Endothelial cell of umbilical vein (primary cell): ENCODE measurements around the gene DCPS. TPM values are rescaled to one million over a fixed set of nuclear protein-coding genes. Genes with fewer than 3 reads are reported as not detected.
"Not testable (repeated sequence)": the region's sequence is repeated elsewhere in the genome, so short reads cannot be mapped to it uniquely, and the experiment has no call there.

Source experiments
- BruUV-seq: library from RNA; stranded (reverse); fragments of 400-500 nt; replicated peaks from 2 replicates; lab custom pipeline; 2021; lab: Mats Ljungman, UMichigan
- CTCF ChIA-PET: fragments of 300-600, 350-600 bp; sonication (Branson Sonifier 250); formaldehyde crosslinking; loops from one replicate; lab custom pipeline; 2021; ENCODE audit warnings: antibody characterized with exemption, inconsistent platforms; lab: Charles Lee
- POLR2A ChIA-PET: fragments of 300-600, 350-600 bp; sonication (Branson Sonifier 250); formaldehyde crosslinking; loops from one replicate; lab custom pipeline; 2021; ENCODE audit warnings: antibody characterized with exemption, inconsistent platforms; lab: Charles Lee
- DNase-seq: peaks from one replicate; pipeline ENCODE4 v3.0.0-alpha.2; 2011; ENCODE audit warnings: low read depth, low spot score
- FAIRE-seq: peaks from 2 replicates; lab custom pipeline; 2011; peaks lifted over from hg19 to GRCh38; lab: Jason Lieb, UNC
- H2AFZ ChIP-seq: 2 replicates; pipeline ENCODE4 v1.6.0; 2012; ENCODE audit warnings: low read depth, low read length, control low read depth, inconsistent platforms
- H3K27ac ChIP-seq: 2 replicates; pipeline ENCODE4 v1.5.1; 2011; ENCODE audit warnings: low read depth, mild to moderate bottlenecking, control low read depth, low read length, moderate library complexity; ENCODE audit not compliant: insufficient read depth
- H3K27me3 ChIP-seq, 2 experiments: 2 replicates each; pipeline versions ENCODE4 v1.6.0 to v1.6.1; 2011; ENCODE audit warnings: low read length in 2 of 2, mixed read lengths in 1 of 2; ENCODE audit not compliant: control insufficient read depth in 2 of 2, insufficient read depth in 2 of 2
- H3K36me3 ChIP-seq, 2 experiments: 2 replicates in 1 of 2; 3 replicates in 1 of 2; pipeline ENCODE4 v1.5.1; 2011; ENCODE audit warnings: low read length in 2 of 2, mild to moderate bottlenecking in 1 of 2, moderate library complexity in 1 of 2; ENCODE audit not compliant: control insufficient read depth in 2 of 2, insufficient read depth in 2 of 2; ENCODE audit errors: extremely low read depth in 1 of 2
- H3K4me1 ChIP-seq: 3 replicates; pipeline ENCODE4 v1.5.1; 2011; ENCODE audit warnings: mild to moderate bottlenecking, low read length; ENCODE audit not compliant: control insufficient read depth, insufficient read depth; ENCODE audit errors: extremely low read depth
- H3K4me2 ChIP-seq: 2 replicates; pipeline ENCODE4 v1.6.1; 2011; ENCODE audit warnings: low read length, control low read depth, mixed read lengths; ENCODE audit not compliant: insufficient read depth
- H3K4me3 ChIP-seq, 3 experiments: fragments of 200-600 bp in 1 of 3; sonication (generic), shearing (Covaris generic) in 1 of 3; replicated peaks in 1 of 3; 2 replicates each; pipeline ENCODE4 v1.5.1; 2011 to 2016; ENCODE audit warnings: control low read depth in 3 of 3, low read length in 3 of 3, mild to moderate bottlenecking in 2 of 3, inconsistent platforms in 1 of 3, low read depth in 1 of 3, moderate library complexity in 1 of 3; ENCODE audit not compliant: insufficient read depth in 1 of 3
- H3K79me2 ChIP-seq: 2 replicates; pipeline ENCODE4 v1.6.0; 2012; ENCODE audit warnings: low read length, inconsistent platforms; ENCODE audit not compliant: control insufficient read depth, insufficient read depth
- H3K9ac ChIP-seq: replicated peaks from 2 replicates; pipeline ENCODE3; 2011; ENCODE audit warnings: low read length, control low read depth; ENCODE audit not compliant: insufficient read depth; ENCODE audit errors: extremely low read depth
- H3K9me1 ChIP-seq: replicated peaks from 3 replicates; pipeline ENCODE4 v1.6.0; 2011; ENCODE audit warnings: mild to moderate bottlenecking, low read length; ENCODE audit not compliant: control insufficient read depth, insufficient read depth; ENCODE audit errors: extremely low read depth
- H3K9me3 ChIP-seq: replicated peaks from 2 replicates; pipeline ENCODE4 v1.5.1; 2012; ENCODE audit warnings: low read length, inconsistent platforms; ENCODE audit not compliant: control insufficient read depth, insufficient read depth
- H4K20me1 ChIP-seq: replicated peaks from 2 replicates; pipeline ENCODE3; 2011; ENCODE audit warnings: mild to moderate bottlenecking, low read length; ENCODE audit not compliant: control insufficient read depth, insufficient read depth; ENCODE audit errors: extremely low read depth
- FOS ChIP-seq: IDR thresholded peaks from 2 replicates; pipeline ENCODE4 v1.6.1; 2011; ENCODE audit warnings: mild to moderate bottlenecking, low read length, moderate library complexity, borderline replicate concordance; ENCODE audit not compliant: insufficient read depth
- JUN ChIP-seq: IDR thresholded peaks from 2 replicates; pipeline ENCODE4 v1.6.1; 2011; ENCODE audit warnings: borderline replicate concordance, low read depth; ENCODE audit not compliant: insufficient read length, insufficient read depth
- MYC ChIP-seq: IDR thresholded peaks from one replicate; pipeline ENCODE4 v1.6.1; 2011; ENCODE audit warnings: mild to moderate bottlenecking, low read depth, low read length
- dilution Hi-C: fragments of 300-500 bp; cut with MboI; formaldehyde crosslinking; loops from one replicate; pipeline ENCODE4 v1.15.0; 2019; ENCODE audit warnings: low sequenced_read_pairs; ENCODE audit not compliant: extremely low pct_ligation_motif_present
- intact Hi-C: fragments of 100-400 bp; cut with micrococcal nuclease; formaldehyde crosslinking; loops from one replicate; pipeline ENCODE4 v1.10.0; 2022
- polyA plus RNA-seq, 4 experiments: library from polyadenylated mRNA; depleted of rRNA in 3 of 4; stranded (reverse) in 3 of 4; unstranded in 1 of 4; fragments of >200 nt; gene quantifications; 2 replicates each; pipeline versions ENCODE4 v1.2.1 to v1.2.3, GENCODE V29; 2011 to 2012; ENCODE audit warnings: missing spikeins in 1 of 4
- total RNA-seq: library from RNA; stranded (reverse); gene quantifications from 2 replicates; pipeline ENCODE4 v1.2.3, GENCODE V29; 2021
- TF ChIP-seq, protein P1 (sequence below), 2 donors: IDR thresholded peaks; 1 replicate in 1 of 2; 2 replicates in 1 of 2; pipeline ENCODE4 v1.5.1; 2011; ENCODE audit warnings: low read length in 2 of 2, mild to moderate bottlenecking in 2 of 2, moderate library complexity in 2 of 2, control low read depth in 1 of 2, inconsistent platforms in 1 of 2, low read depth in 1 of 2; ENCODE audit not compliant: insufficient read depth in 1 of 2; ENCODE audit errors: extremely low read depth in 1 of 2

Gene DCPS
- total and polyA plus RNA-seq, 2 donors (not counting 3 experiments of a cell fraction or from before 2014, with no cell fraction given): 19.6 to 36.0 TPM

DNA sequence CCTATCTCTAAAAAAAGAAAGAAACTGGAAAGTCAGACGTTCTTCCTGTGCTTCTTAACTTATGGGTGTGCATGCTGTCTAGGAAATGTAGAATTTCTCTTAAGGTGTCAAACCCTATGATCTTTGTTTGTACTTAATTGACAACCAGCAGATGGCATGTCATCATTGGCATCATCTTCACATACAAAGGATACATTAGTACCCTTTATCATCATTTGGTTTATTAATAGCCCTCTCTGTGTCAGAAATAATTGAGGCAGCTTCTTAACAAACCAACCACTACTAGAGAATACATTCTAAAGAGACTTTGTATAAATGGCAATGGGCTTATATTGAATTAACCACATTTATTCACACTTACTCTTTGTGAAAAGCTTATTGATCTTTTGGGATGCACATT, 49.0 kb upstream of the DCPS start:
- ChIA-PET CTCF (no interaction called here), POLR2A (no interaction called here)
- BruUV-seq: no TSS peak
- H4K20me1 ChIP-seq: no peaks in the 10 kb centered on the region
- H3K4me2 ChIP-seq: no peak overlapping the region
- dilution Hi-C loops (no loop called here), intact Hi-C loops (no loop called here)
- H3K79me2 ChIP-seq: no peaks in the 10 kb centered on the region
- no peaks in the 10 kb centered on the region for H3K4me1 ChIP-seq
- TF ChIP-seq MYC (no peak), JUN (no peak), FOS (no peak)
- TF ChIP-seq, protein P1, sequence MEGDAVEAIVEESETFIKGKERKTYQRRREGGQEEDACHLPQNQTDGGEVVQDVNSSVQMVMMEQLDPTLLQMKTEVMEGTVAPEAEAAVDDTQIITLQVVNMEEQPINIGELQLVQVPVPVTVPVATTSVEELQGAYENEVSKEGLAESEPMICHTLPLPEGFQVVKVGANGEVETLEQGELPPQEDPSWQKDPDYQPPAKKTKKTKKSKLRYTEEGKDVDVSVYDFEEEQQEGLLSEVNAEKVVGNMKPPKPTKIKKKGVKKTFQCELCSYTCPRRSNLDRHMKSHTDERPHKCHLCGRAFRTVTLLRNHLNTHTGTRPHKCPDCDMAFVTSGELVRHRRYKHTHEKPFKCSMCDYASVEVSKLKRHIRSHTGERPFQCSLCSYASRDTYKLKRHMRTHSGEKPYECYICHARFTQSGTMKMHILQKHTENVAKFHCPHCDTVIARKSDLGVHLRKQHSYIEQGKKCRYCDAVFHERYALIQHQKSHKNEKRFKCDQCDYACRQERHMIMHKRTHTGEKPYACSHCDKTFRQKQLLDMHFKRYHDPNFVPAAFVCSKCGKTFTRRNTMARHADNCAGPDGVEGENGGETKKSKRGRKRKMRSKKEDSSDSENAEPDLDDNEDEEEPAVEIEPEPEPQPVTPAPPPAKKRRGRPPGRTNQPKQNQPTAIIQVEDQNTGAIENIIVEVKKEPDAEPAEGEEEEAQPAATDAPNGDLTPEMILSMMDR (IDR thresholded peaks at IDR 0.05; ENCODE audit: extremely low read depth in 1 of 2, insufficient read depth in 1 of 2, low read depth in 1 of 2, low read length in 2 of 2): no peak
- H3K9ac ChIP-seq: no peak overlapping the region
- no peak overlapping the region for H2AFZ ChIP-seq
- DNase-seq: no peak
- peaks cover 10 to 16% of the 10 kb centered on the region in 2 experiments for H3K36me3 ChIP-seq
- H3K27ac ChIP-seq: no peak overlapping the region
- H3K4me3 ChIP-seq: no peak overlapping the region
- no peak for FAIRE-seq
- H3K27me3 ChIP-seq: no peaks in the 10 kb centered on the region
- peaks cover 3% of the 10 kb centered on the region for H3K9me1 ChIP-seq
- H3K9me3 ChIP-seq: no peaks in the 10 kb centered on the region

- intact Hi-C loops, H3K4me1 ChIP-seq, H3K9me3 ChIP-seq, H3K27me3 ChIP-seq, POLR2A ChIA-PET, DNase-seq, H3K9ac ChIP-seq, BruUV-seq, CTCF ChIA-PET, H3K4me2 ChIP-seq, dilution Hi-C loops, H3K9me1 ChIP-seq, H4K20me1 ChIP-seq, H3K4me3 ChIP-seq, H3K27ac ChIP-seq, H3K79me2 ChIP-seq, FAIRE-seq, H2AFZ ChIP-seq: not testable (repeated sequence)
- H3K36me3 ChIP-seq: peaks cover 10 to 16% of the 10 kb centered on the region in 2 experiments
These were observed 48.4 kb upstream of the DCPS start for GRCh38 chr11:126255507-126255906.
